GM18870 (cell line): ENCODE measurements around the gene MPI.
A peak's percentile ranks its signal among the peaks of the same experiment; 100 is the strongest.
"Not testable (repeated sequence)": the region's sequence is repeated elsewhere in the genome, so short reads cannot be mapped to it uniquely, and the experiment has no call there.

Source experiments
- ATAC-seq: cut with Tn5 transposase; IDR thresholded peaks from one replicate; pipeline ENCODE4 v1.9.1; 2021; ENCODE audit warnings: moderate library complexity; ENCODE audit not compliant: unreplicated experiment

The MPI gene

GRCh38 chr15:74924525-74924924 lies 34.7 kb downstream of the MPI start:
- no peak for ATAC-seq

GRCh38 chr15:74928771-74929198 lies 38.9 kb downstream of the MPI start:
- ATAC-seq: no peak

- no peak for ATAC-seq
Observed at GRCh38 chr15:74933573-74933972, 43.7 kb downstream of the MPI start.

GRCh38 chr15:74935193-74935592 lies 45.4 kb downstream of the MPI start:
- ATAC-seq: not testable (repeated sequence)

- peak; percentile 4 for ATAC-seq
Observed at GRCh38 chr15:74937272-74937589, 47.4 kb downstream of the MPI start.

- peak; percentile 66 for ATAC-seq
Observed at GRCh38 chr15:74937590-74938371, 47.9 kb downstream of the MPI start, which contains the start of gene COX5A. TSS of gene COX5A (minus strand) at chr15:74938073. CDS start at chr15:74938014, 59 bp downstream.

GRCh38 chr15:74950078-74950908 lies 60.5 kb downstream of the MPI start:
- no peak for ATAC-seq

- no peak for ATAC-seq
Observed at GRCh38 chr15:74951006-74951405, 61.2 kb downstream of the MPI start.
